Hepatocyte (in vitro differentiated cells): ENCODE results near the gene MGMT. TPM values are rescaled to one million over a fixed set of nuclear protein-coding genes. Genes with fewer than 3 reads are reported as not detected.

Experiments
- DNase-seq: peaks from one replicate; pipeline ENCODE4 v3.0.0-alpha.2; 2016; ENCODE audit warnings: low spot score
- H2AFZ ChIP-seq: fragments of 200-600 bp; sonication (generic); 2 replicates; pipeline ENCODE4 v1.6.0; 2016; ENCODE audit warnings: antibody characterized with exemption, mild to moderate bottlenecking
- H3K27ac ChIP-seq: fragments of 200-600 bp; sonication (generic); 2 replicates; pipeline ENCODE4 v1.5.1; 2016; ENCODE audit warnings: mild to moderate bottlenecking
- H3K27me3 ChIP-seq: fragments of 200-600 bp; sonication (generic); 2 replicates; pipeline ENCODE4 v1.6.1; 2016
- H3K36me3 ChIP-seq: fragments of 200-600 bp; sonication (generic); replicated peaks from 2 replicates; pipeline ENCODE4 v1.5.1; 2016; ENCODE audit warnings: low read depth; ENCODE audit not compliant: insufficient read depth
- H3K4me1 ChIP-seq: fragments of 200-600 bp; sonication (generic); 2 replicates; pipeline ENCODE4 v1.5.1; 2016; ENCODE audit warnings: mild to moderate bottlenecking, moderate library complexity; ENCODE audit not compliant: insufficient read depth
- H3K4me2 ChIP-seq: fragments of 200-600 bp; sonication (generic); 2 replicates; pipeline ENCODE4 v1.6.0; 2016
- H3K4me3 ChIP-seq: fragments of 200-600 bp; sonication (generic); 2 replicates; pipeline ENCODE4 v1.5.1; 2016; ENCODE audit warnings: mild to moderate bottlenecking
- H3K79me2 ChIP-seq: fragments of 200-600 bp; sonication (generic); 2 replicates; pipeline ENCODE4 v1.6.0; 2017; ENCODE audit warnings: mild to moderate bottlenecking
- H3K9me2 ChIP-seq: fragments of 200-600 bp; sonication (generic); replicated peaks from 2 replicates; pipeline ENCODE4 v1.6.0; 2017; ENCODE audit warnings: mild to moderate bottlenecking; ENCODE audit not compliant: insufficient read depth
- H3K9me3 ChIP-seq: fragments of 200-600 bp; sonication (generic); 2 replicates; pipeline ENCODE4 v1.5.1; 2016; ENCODE audit warnings: low read depth, mild to moderate bottlenecking
- H4K20me1 ChIP-seq: fragments of 200-600 bp; sonication (generic); 2 replicates; pipeline ENCODE4 v1.6.0; 2016; ENCODE audit warnings: mild to moderate bottlenecking; ENCODE audit not compliant: insufficient read depth, poor library complexity, severe bottlenecking
- EZH2 ChIP-seq: fragments of 200-600 bp; sonication (generic); IDR thresholded peaks from 2 replicates; pipeline ENCODE4 v1.6.1; 2016; ENCODE audit warnings: antibody characterized with exemption, mild to moderate bottlenecking, borderline replicate concordance
- EZH2phosphoT487 ChIP-seq: fragments of 200-600 bp; sonication (generic); IDR thresholded peaks from one replicate; pipeline ENCODE4 v1.6.1; 2018; ENCODE audit warnings: antibody characterized with exemption, mild to moderate bottlenecking, low read depth, moderate library complexity; ENCODE audit not compliant: unreplicated experiment, severe bottlenecking
- WGBS: methylation state at CpG from one replicate; pipeline ENCODE4 v1.1.6; 2016; ENCODE audit warnings: low lambda C conversion rate; ENCODE audit errors: missing lambda C conversion rate; 5-methylcytosine and 5-hydroxymethylcytosine counted together
- polyA plus RNA-seq: library from polyadenylated mRNA; unstranded; fragments of >200 nt; fragmentation: Nextera tagmentation; extraction: Ambion mirVana; gene quantifications from 2 replicates; pipeline ENCODE4 v1.2.1, GENCODE V29; 2016
- total RNA-seq: library from RNA; depleted of rRNA; stranded (reverse); fragments of >200 nt; gene quantifications from 2 replicates; pipeline ENCODE4 v1.2.3, GENCODE V29; 2014
- TF ChIP-seq, protein P1 (sequence below): fragments of 200-600 bp; sonication (generic); IDR thresholded peaks from 2 replicates; pipeline ENCODE4 v1.5.1; 2016; ENCODE audit warnings: antibody characterized with exemption, mild to moderate bottlenecking; ENCODE audit not compliant: poor library complexity

Gene MGMT
- total and polyA plus RNA-seq, 2 experiments from 2014 or later = 41.5 to 41.9 TPM

GRCh38 chr10:129514568-129515451, 47.8 kb downstream of the MGMT start:
- no peaks in the 10 kb centered on the region for H3K36me3 ChIP-seq
- H3K4me3 ChIP-seq = no peak overlapping the region
- no peaks in the 10 kb centered on the region for H3K79me2 ChIP-seq
- 89% methylated on average over 22 of the region's 22 CpGs for WGBS
- H4K20me1 ChIP-seq = no peaks in the 10 kb centered on the region
- no peaks in the 10 kb centered on the region for H3K9me2 ChIP-seq
- no peak for DNase-seq
- no peak overlapping the region for H2AFZ ChIP-seq
- no peak overlapping the region for H3K4me2 ChIP-seq
- no peaks in the 10 kb centered on the region for H3K27me3 ChIP-seq
- no peaks in the 10 kb centered on the region for H3K4me1 ChIP-seq
- no peaks in the 10 kb centered on the region for H3K9me3 ChIP-seq
- no peak overlapping the region for H3K27ac ChIP-seq
- TF ChIP-seq EZH2phosphoT487 (no peak), EZH2 (no peak)
- TF ChIP-seq, protein P1, sequence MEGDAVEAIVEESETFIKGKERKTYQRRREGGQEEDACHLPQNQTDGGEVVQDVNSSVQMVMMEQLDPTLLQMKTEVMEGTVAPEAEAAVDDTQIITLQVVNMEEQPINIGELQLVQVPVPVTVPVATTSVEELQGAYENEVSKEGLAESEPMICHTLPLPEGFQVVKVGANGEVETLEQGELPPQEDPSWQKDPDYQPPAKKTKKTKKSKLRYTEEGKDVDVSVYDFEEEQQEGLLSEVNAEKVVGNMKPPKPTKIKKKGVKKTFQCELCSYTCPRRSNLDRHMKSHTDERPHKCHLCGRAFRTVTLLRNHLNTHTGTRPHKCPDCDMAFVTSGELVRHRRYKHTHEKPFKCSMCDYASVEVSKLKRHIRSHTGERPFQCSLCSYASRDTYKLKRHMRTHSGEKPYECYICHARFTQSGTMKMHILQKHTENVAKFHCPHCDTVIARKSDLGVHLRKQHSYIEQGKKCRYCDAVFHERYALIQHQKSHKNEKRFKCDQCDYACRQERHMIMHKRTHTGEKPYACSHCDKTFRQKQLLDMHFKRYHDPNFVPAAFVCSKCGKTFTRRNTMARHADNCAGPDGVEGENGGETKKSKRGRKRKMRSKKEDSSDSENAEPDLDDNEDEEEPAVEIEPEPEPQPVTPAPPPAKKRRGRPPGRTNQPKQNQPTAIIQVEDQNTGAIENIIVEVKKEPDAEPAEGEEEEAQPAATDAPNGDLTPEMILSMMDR = no peak

GRCh38 chr10:129516846-129517679, 50.0 kb downstream of the MGMT start:
- TF ChIP-seq EZH2 (no peak), EZH2phosphoT487 (no peak)
- TF ChIP-seq, protein P1 = no peak
- no peaks in the 10 kb centered on the region for H3K4me1 ChIP-seq

DNA sequence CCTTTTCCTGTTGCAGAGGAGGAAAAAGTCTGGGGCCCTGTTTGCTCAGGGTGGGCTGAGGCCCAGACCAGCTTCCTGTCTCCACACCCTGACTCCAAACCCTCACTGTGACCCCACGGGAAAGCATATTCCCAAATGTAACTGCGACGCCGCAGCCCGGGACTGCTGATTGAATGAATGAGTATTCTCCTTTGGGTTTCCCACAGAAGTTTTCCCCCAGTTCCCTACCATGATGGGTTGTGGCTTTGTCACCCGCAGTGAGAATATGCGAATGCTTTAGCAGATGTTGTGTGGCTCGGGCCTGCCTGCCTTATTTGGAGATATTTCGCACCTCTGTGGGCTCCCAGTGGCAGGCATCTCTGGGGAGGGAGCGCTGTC, 50.6 kb downstream of the MGMT start:
- TF ChIP-seq EZH2phosphoT487 = no peak
- DNase-seq = no peak
- H3K79me2 ChIP-seq = no peaks in the 10 kb centered on the region
- no peak overlapping the region for H2AFZ ChIP-seq
- H4K20me1 ChIP-seq = no peaks in the 10 kb centered on the region
- no peaks in the 10 kb centered on the region for H3K36me3 ChIP-seq
- H3K9me3 ChIP-seq = no peaks in the 10 kb centered on the region
- H3K4me1 ChIP-seq = no peaks in the 10 kb centered on the region
- no peaks in the 10 kb centered on the region for H3K27me3 ChIP-seq
- H3K27ac ChIP-seq = no peak overlapping the region
- no peak overlapping the region for H3K4me2 ChIP-seq
- 90% methylated on average over 10 of the region's 10 CpGs for WGBS
- no peaks in the 10 kb centered on the region for H3K9me2 ChIP-seq
- no peak overlapping the region for H3K4me3 ChIP-seq

More at GRCh38 chr10:129516846-129517679, 50.0 kb downstream of the MGMT start:
- Histone ChIP-seq H3K27me3 (no peaks in the 10 kb centered on the region), H3K79me2 (no peaks in the 10 kb centered on the region), H3K4me2 (no peak overlapping the region), H3K9me2 (no peaks in the 10 kb centered on the region), H3K27ac (no peak overlapping the region), H4K20me1 (no peaks in the 10 kb centered on the region), H3K9me3 (no peaks in the 10 kb centered on the region), H3K36me3 (no peaks in the 10 kb centered on the region), H2AFZ (no peak overlapping the region), H3K4me3 (no peak overlapping the region)
- WGBS = 92% methylated on average over 26 of the region's 26 CpGs
- DNase-seq = no peak

GRCh38 chr10:129518793-129519192, 51.8 kb downstream of the MGMT start:
- H4K20me1 ChIP-seq = no peaks in the 10 kb centered on the region
- H2AFZ ChIP-seq = no peak overlapping the region
- no peak overlapping the region for H3K4me2 ChIP-seq
- DNase-seq = no peak
- no peaks in the 10 kb centered on the region for H3K4me1 ChIP-seq
- no peaks in the 10 kb centered on the region for H3K27me3 ChIP-seq
- no peaks in the 10 kb centered on the region for H3K79me2 ChIP-seq
- no peaks in the 10 kb centered on the region for H3K9me2 ChIP-seq
- 73% methylated on average over 6 of the region's 6 CpGs for WGBS
- TF ChIP-seq, protein P1 = no peak
- no peak for TF ChIP-seq EZH2
- no peak for TF ChIP-seq EZH2phosphoT487
- H3K27ac ChIP-seq = no peak overlapping the region
- H3K36me3 ChIP-seq = no peaks in the 10 kb centered on the region
- no peaks in the 10 kb centered on the region for H3K9me3 ChIP-seq
- no peak overlapping the region for H3K4me3 ChIP-seq
